H9 (cell line): ENCODE data around the gene INTS6. TPM values are rescaled to one million over a fixed set of nuclear protein-coding genes. Genes with fewer than 3 reads are reported as not detected.
A peak's percentile ranks its signal among the peaks of the same experiment; 100 is the strongest.

ENCODE experiments used
- DNase-seq: peaks from one replicate; pipeline ENCODE4 v3.0.0-alpha.2; 2017
- H2AFZ ChIP-seq: one replicate; pipeline ENCODE4 v1.6.1; 2013; ENCODE audit warnings: mild to moderate bottlenecking, low read length, control low read depth, moderate library complexity
- H2AK5ac ChIP-seq: 2 replicates; pipeline ENCODE4 v1.6.1; 2013; ENCODE audit warnings: low read length, control low read depth, mixed read lengths; ENCODE audit not compliant: insufficient read length
- H2BK120ac ChIP-seq: one replicate; pipeline ENCODE4 v1.6.1; 2013; ENCODE audit warnings: low read depth, mild to moderate bottlenecking, low read length, control low read depth, inconsistent platforms; ENCODE audit not compliant: poor library complexity, severe bottlenecking
- H2BK12ac ChIP-seq: 2 replicates; pipeline ENCODE4 v1.6.1; 2013; ENCODE audit warnings: low read length, control low read depth, mixed read lengths, low read depth; ENCODE audit not compliant: insufficient read length
- H2BK15ac ChIP-seq: 2 replicates; pipeline ENCODE4 v1.6.1; 2013; ENCODE audit warnings: low read depth, low read length, control low read depth
- H2BK20ac ChIP-seq: one replicate; pipeline ENCODE4 v1.6.1; 2013; ENCODE audit warnings: low read depth, mild to moderate bottlenecking, low read length, control low read depth, inconsistent platforms; ENCODE audit not compliant: poor library complexity, severe bottlenecking
- H2BK5ac ChIP-seq: 2 replicates; pipeline ENCODE4 v1.6.1; 2013; ENCODE audit warnings: low read length, control low read depth, mixed read lengths; ENCODE audit not compliant: insufficient read length
- H3K14ac ChIP-seq: 2 replicates; pipeline ENCODE4 v1.6.1; 2013; ENCODE audit warnings: low read length, control low read depth; ENCODE audit not compliant: insufficient read depth
- H3K18ac ChIP-seq: 2 replicates; pipeline ENCODE4 v1.6.1; 2013; ENCODE audit warnings: low read depth, mild to moderate bottlenecking, mixed read lengths, low read length, control low read depth; ENCODE audit not compliant: insufficient read length
- H3K23ac ChIP-seq: 2 replicates; pipeline ENCODE4 v1.6.1; 2013; ENCODE audit warnings: low read length, control low read depth, mixed read lengths, low read depth; ENCODE audit not compliant: insufficient read length
- H3K23me2 ChIP-seq: 2 replicates; pipeline ENCODE4 v1.6.1; 2013; ENCODE audit warnings: low read depth, mild to moderate bottlenecking, mixed read lengths, low read length, control low read depth; ENCODE audit not compliant: insufficient read length, poor library complexity, severe bottlenecking
- H3K27ac ChIP-seq: 2 replicates; pipeline ENCODE4 v1.5.1; 2013; ENCODE audit warnings: low read length, control low read depth, mixed read lengths, low read depth; ENCODE audit not compliant: insufficient read length
- H3K27me3 ChIP-seq: 2 replicates; pipeline ENCODE4 v1.6.1; 2013; ENCODE audit warnings: low read length, control low read depth, inconsistent platforms; ENCODE audit not compliant: insufficient read depth
- H3K4ac ChIP-seq: 2 replicates; pipeline ENCODE4 v1.6.1; 2013; ENCODE audit warnings: low read depth, mild to moderate bottlenecking, control low read depth, inconsistent platforms, low read length, moderate library complexity
- H3K4me1 ChIP-seq: 2 replicates; pipeline ENCODE4 v1.6.1; 2013; ENCODE audit warnings: low read length, control low read depth, inconsistent platforms; ENCODE audit not compliant: insufficient read depth
- H3K4me2 ChIP-seq: 2 replicates; pipeline ENCODE4 v1.6.1; 2013; ENCODE audit warnings: low read length, control low read depth, mixed read lengths; ENCODE audit not compliant: insufficient read length, insufficient read depth
- H3K56ac ChIP-seq: 2 replicates; pipeline ENCODE4 v1.6.1; 2013; ENCODE audit warnings: low read depth, mild to moderate bottlenecking, mixed read lengths, low read length, control low read depth; ENCODE audit not compliant: insufficient read length
- H3K79me1 ChIP-seq: 2 replicates; pipeline ENCODE4 v1.6.1; 2013; ENCODE audit warnings: low read depth, mild to moderate bottlenecking, moderate library complexity, low read length, control low read depth, inconsistent platforms; ENCODE audit not compliant: insufficient read depth, poor library complexity, severe bottlenecking
- H3K79me2 ChIP-seq: 2 replicates; pipeline ENCODE4 v1.6.1; 2013; ENCODE audit warnings: low read length, control low read depth, inconsistent platforms; ENCODE audit not compliant: insufficient read depth
- H3K9ac ChIP-seq: 2 replicates; pipeline ENCODE4 v1.6.1; 2013; ENCODE audit warnings: low read length, control low read depth, mixed read lengths; ENCODE audit not compliant: insufficient read length; ENCODE audit errors: extremely low read depth
- H3K9me3 ChIP-seq: one replicate; pipeline ENCODE4 v1.6.1; 2013; ENCODE audit warnings: low read depth, low read length, inconsistent platforms; ENCODE audit not compliant: control insufficient read depth
- H3T11ph ChIP-seq: one replicate; pipeline ENCODE4 v1.6.1; 2013; ENCODE audit warnings: mild to moderate bottlenecking, low read length, control low read depth, inconsistent platforms
- H4K20me1 ChIP-seq: one replicate; pipeline ENCODE4 v1.6.1; 2013; ENCODE audit not compliant: control insufficient read depth, insufficient read length, insufficient read depth
- H4K5ac ChIP-seq: 2 replicates; pipeline ENCODE4 v1.6.1; 2013; ENCODE audit warnings: low read depth, mild to moderate bottlenecking, mixed read lengths, low read length, control low read depth; ENCODE audit not compliant: insufficient read length
- H4K8ac ChIP-seq: replicated peaks from 2 replicates; pipeline ENCODE4 v1.6.1; 2013; ENCODE audit warnings: low read length, control low read depth, mixed read lengths, low read depth; ENCODE audit not compliant: insufficient read length
- H4K91ac ChIP-seq: 2 replicates; pipeline ENCODE4 v1.6.1; 2013; ENCODE audit warnings: low read depth, mild to moderate bottlenecking, moderate library complexity, mixed read lengths, low read length, control low read depth; ENCODE audit not compliant: insufficient read length
- H3K27ac Mint-ChIP-seq, 3 experiments: 2 replicates in 2 of 3; 3 replicates in 1 of 3; pipeline ENCODE4 v1.8.0; 2020 to 2021; ENCODE audit warnings: mixed read lengths in 3 of 3, mild to moderate bottlenecking in 1 of 3, moderate library complexity in 1 of 3
- H3K27me3 Mint-ChIP-seq: 2 replicates; pipeline ENCODE4 v1.8.0; 2021; ENCODE audit warnings: low read depth, mild to moderate bottlenecking, moderate library complexity, mixed read lengths
- H3K36me3 Mint-ChIP-seq, 3 experiments: 2 replicates in 2 of 3; 3 replicates in 1 of 3; pipeline ENCODE4 v1.8.0; 2020 to 2021; ENCODE audit warnings: low read depth in 3 of 3, mixed read lengths in 3 of 3; ENCODE audit not compliant: insufficient read depth in 1 of 3
- H3K4me1 Mint-ChIP-seq, 2 experiments: 2 replicates each; pipeline ENCODE4 v1.8.0; 2020; ENCODE audit warnings: mixed read lengths in 2 of 2
- H3K4me3 Mint-ChIP-seq, 2 experiments: 2 replicates in 1 of 2; 3 replicates in 1 of 2; pipeline ENCODE4 v1.8.0; 2020 to 2021; ENCODE audit warnings: mild to moderate bottlenecking in 2 of 2, mixed read lengths in 2 of 2, moderate library complexity in 1 of 2
- H3K9me3 Mint-ChIP-seq, 2 experiments: 2 replicates in 1 of 2; 3 replicates in 1 of 2; pipeline ENCODE4 v1.8.0; 2020; ENCODE audit warnings: mild to moderate bottlenecking in 2 of 2, mixed read lengths in 2 of 2, moderate library complexity in 1 of 2
- CTCF ChIP-seq: fragments of 200-600 bp; sonication (generic); conservative IDR thresholded peaks from 3 replicates; pipeline ENCODE4 v1.8.0; 2021; ENCODE audit warnings: antibody characterized with exemption, mild to moderate bottlenecking
- WGBS: extraction: QIAGEN DNeasy Blood & Tissue Kit; methylation state at CpG from one replicate; pipeline ENCODE4 v1.1.7; 2013; ENCODE audit warnings: missing lambda C conversion rate, low lambda C conversion rate, mixed read lengths; ENCODE audit not compliant: insufficient read length; ENCODE audit errors: extremely low coverage; 5-methylcytosine and 5-hydroxymethylcytosine counted together
- long read RNA-seq: library from polyadenylated mRNA; unstranded; transcript quantifications from one replicate; pipeline ENCODE4 v2.0.0, GENCODE V29; 2020
- total RNA-seq: library from RNA; stranded (reverse); gene quantifications from 2 replicates; pipeline ENCODE4 v1.2.1, GENCODE V29; 2021

Gene INTS6, protein sequence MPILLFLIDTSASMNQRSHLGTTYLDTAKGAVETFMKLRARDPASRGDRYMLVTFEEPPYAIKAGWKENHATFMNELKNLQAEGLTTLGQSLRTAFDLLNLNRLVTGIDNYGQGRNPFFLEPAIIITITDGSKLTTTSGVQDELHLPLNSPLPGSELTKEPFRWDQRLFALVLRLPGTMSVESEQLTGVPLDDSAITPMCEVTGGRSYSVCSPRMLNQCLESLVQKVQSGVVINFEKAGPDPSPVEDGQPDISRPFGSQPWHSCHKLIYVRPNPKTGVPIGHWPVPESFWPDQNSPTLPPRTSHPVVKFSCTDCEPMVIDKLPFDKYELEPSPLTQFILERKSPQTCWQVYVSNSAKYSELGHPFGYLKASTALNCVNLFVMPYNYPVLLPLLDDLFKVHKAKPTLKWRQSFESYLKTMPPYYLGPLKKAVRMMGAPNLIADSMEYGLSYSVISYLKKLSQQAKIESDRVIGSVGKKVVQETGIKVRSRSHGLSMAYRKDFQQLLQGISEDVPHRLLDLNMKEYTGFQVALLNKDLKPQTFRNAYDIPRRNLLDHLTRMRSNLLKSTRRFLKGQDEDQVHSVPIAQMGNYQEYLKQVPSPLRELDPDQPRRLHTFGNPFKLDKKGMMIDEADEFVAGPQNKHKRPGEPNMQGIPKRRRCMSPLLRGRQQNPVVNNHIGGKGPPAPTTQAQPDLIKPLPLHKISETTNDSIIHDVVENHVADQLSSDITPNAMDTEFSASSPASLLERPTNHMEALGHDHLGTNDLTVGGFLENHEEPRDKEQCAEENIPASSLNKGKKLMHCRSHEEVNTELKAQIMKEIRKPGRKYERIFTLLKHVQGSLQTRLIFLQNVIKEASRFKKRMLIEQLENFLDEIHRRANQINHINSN
- 60.4 and 61.2 TPM in 2 replicates for total RNA-seq
- long read RNA-seq, transcript INTS6-201 (18 exons, 3,662 nt), result major isoform, 12 of 33 reads
- long read RNA-seq, partial matches to known transcripts, result 12 of 33 reads
- long read RNA-seq, other reads (novel, unspliced or antisense), result 9 of 33 reads

- Histone ChIP-seq H3K14ac (peak within 1 kb of the TSS; percentile 80), H2BK20ac (no peak within 1 kb of the TSS), H4K20me1 (no peaks in the 10 kb centered on the region), H2BK15ac (no peak within 1 kb of the TSS), H2BK12ac (no peak within 1 kb of the TSS), H3T11ph (no peak within 1 kb of the TSS), H3K4ac (no peak within 1 kb of the TSS), H3K27me3 (no peaks in the 10 kb centered on the region), H3K23ac (no peak within 1 kb of the TSS), H3K27ac (peak within 1 kb of the TSS; percentile 14), H3K23me2 (peaks cover 5% of the 10 kb centered on the region), H4K8ac (no peak within 1 kb of the TSS), H4K91ac (no peak within 1 kb of the TSS), H2AK5ac (no peak within 1 kb of the TSS), H3K56ac (no peak within 1 kb of the TSS), H2BK120ac (no peak within 1 kb of the TSS), H2BK5ac (no peak within 1 kb of the TSS), H3K79me1 (no peaks in the 10 kb centered on the region), H3K4me1 (peaks cover 2% of the 10 kb centered on the region; the same call in 1 of the 2 replicates), H2AFZ (no peak within 1 kb of the TSS), H4K5ac (no peak within 1 kb of the TSS), H3K9me3 (peaks cover 13% of the 10 kb centered on the region), H3K79me2 (no peaks in the 10 kb centered on the region), H3K4me2 (peak within 1 kb of the TSS; percentile 65), H3K18ac (peak within 1 kb of the TSS; percentile 81), H3K9ac (peak within 1 kb of the TSS; percentile 92)
- peaks cover 17 to 52% (median 47%) of the 10 kb centered on the region in 3 experiments for H3K36me3 Mint-ChIP-seq
- H3K27ac Mint-ChIP-seq, result peak within 1 kb of the TSS; percentile 98 to 99 (median 98)
- no peaks in the 10 kb centered on the region for H3K27me3 Mint-ChIP-seq
- H3K9me3 Mint-ChIP-seq, result peaks cover 8 to 10% of the 10 kb centered on the region in 2 experiments; a peak in 4 of 5 replicates
- no CpG with 5 or more reads among the region's 69 CpGs for WGBS
- DNase-seq, result peak; percentile 99
- H3K4me1 Mint-ChIP-seq, result peaks cover 20 to 30% of the 10 kb centered on the region in 2 experiments
- peak within 1 kb of the TSS; percentile 88 to 91 for H3K4me3 Mint-ChIP-seq
- TF ChIP-seq CTCF, result no peak
These were observed at the start of gene INTS6 for GRCh38 chr13:51452361-51453206. TSS of gene INTS6 (minus strand) at chr13:51453036. CDS start at chr13:51452525, 511 bp downstream.
